Panc1 (cell line): ENCODE data around the gene PARM1.

Experiments used
- CTCF ChIP-seq: fragments of 450-650 bp; IDR thresholded peaks from 2 replicates; pipeline ENCODE4 v1.5.1; 2017; ENCODE audit warnings: mild to moderate bottlenecking
- POLR2AphosphoS5 ChIP-seq: IDR thresholded peaks from 2 replicates; pipeline ENCODE4 v1.6.1; 2012; ENCODE audit warnings: mild to moderate bottlenecking, low read depth, low read length, moderate library complexity
- SIN3A ChIP-seq: IDR thresholded peaks from 2 replicates; pipeline ENCODE4 v1.6.1; 2012; ENCODE audit warnings: low read depth, mild to moderate bottlenecking, low read length, moderate library complexity, borderline replicate concordance; ENCODE audit not compliant: insufficient read depth

- TF ChIP-seq CTCF = no peak
- TF ChIP-seq POLR2AphosphoS5 = no peak
- TF ChIP-seq SIN3A = no peak
Measured at GRCh38 chr4:74934016-74934831, 1.3 kb downstream of the PARM1 start.
